ENCODE measurements around the gene IFITM10. TPM values are rescaled to one million over a fixed set of nuclear protein-coding genes. Genes with fewer than 3 reads are reported as not detected.

IFITM10 gene
- total and polyA plus RNA-seq, 2 donors (not counting 1 experiment from before 2014, with no cell fraction given): 0.09 to 1.7 TPM

- Histone ChIP-seq H3K9ac (ENCODE audit: low read length) (no peak overlapping the region), H3K36me3 (replicated peaks in 1 of 2; ENCODE audit: control extremely low read depth in 1 of 2, control insufficient read depth in 1 of 2, extremely low read depth in 1 of 2, insufficient read depth in 2 of 2, low read length in 1 of 2) (no peaks in the 10 kb centered on the region), H3K4me1 (ENCODE audit: control insufficient read depth in 2 of 2, insufficient read depth in 2 of 2, low read length in 2 of 2) (peaks cover 0 to 10% of the 10 kb centered on the region in 2 donors), H3K27me3 (replicated peaks in 1 of 4; ENCODE audit: control extremely low read depth in 1 of 4, control insufficient read depth in 3 of 4, insufficient read depth in 4 of 4, low read length in 3 of 4) (no peaks in the 10 kb centered on the region), H3K79me2 (ENCODE audit: control insufficient read depth, insufficient read depth, low read length) (no peaks in the 10 kb centered on the region), H3K4me2 (replicated peaks; ENCODE audit: low read depth, low read length, poor library complexity, severe bottlenecking) (no peak overlapping the region), H3K9me3 (ENCODE audit: control extremely low read depth in 1 of 3, control insufficient read depth in 2 of 3, insufficient read depth in 1 of 3, low read length in 2 of 3) (no peaks in the 10 kb centered on the region), H4K20me1 (ENCODE audit: control insufficient read depth, insufficient read depth, low read length, poor library complexity, severe bottlenecking) (no peaks in the 10 kb centered on the region), H2AFZ (ENCODE audit: insufficient read depth, low read depth, low read length, poor library complexity, severe bottlenecking) (no peak overlapping the region), H3K4me3 (ENCODE audit: control extremely low read depth in 1 of 5, extremely low read depth in 1 of 5, insufficient read depth in 1 of 5, low read depth in 2 of 5, low read length in 4 of 5) (no peak overlapping the region), H3K27ac (ENCODE audit: low read length in 2 of 2) (no peak overlapping the region)
- TF ChIP-seq EZH2 (IDR thresholded peaks at IDR 0.05; ENCODE audit: borderline replicate concordance, insufficient read depth, low read depth, low read length, poor library complexity, severe bottlenecking) (no peak), CTCF (IDR thresholded peaks at IDR 0.05) (no peak)
- H3K4me1 Mint-ChIP-seq: peaks cover 15% of the 10 kb centered on the region
- CTCF ChIA-PET: no interaction called here
- ATAC-seq (ENCODE audit: low read depth): no peak
- peaks cover 5% of the 10 kb centered on the region for H3K27me3 Mint-ChIP-seq
- intact Hi-C loops (cut with micrococcal nuclease): no loop called here
- no peak overlapping the region for H3K27ac Mint-ChIP-seq
- H3K9me3 Mint-ChIP-seq (ENCODE audit: insufficient read depth): no peaks in the 10 kb centered on the region
- WGBS (ENCODE audit: insufficient coverage): 93% methylated on average over 34 of the region's 34 CpGs
- POLR2A ChIA-PET: no interaction called here
- no peak for DNase-seq
- no peak overlapping the region for H3K4me3 Mint-ChIP-seq
These were observed 29.7 kb upstream of the IFITM10 start for GRCh38 chr11:1779806-1780699.

Measured in B cell (primary cell).